ENCODE measurements around the gene CDH16. TPM values are rescaled to one million over a fixed set of nuclear protein-coding genes. Genes with fewer than 3 reads are reported as not detected.
"Not testable (repeated sequence)": the region's sequence is repeated elsewhere in the genome, so short reads cannot be mapped to it uniquely, and the experiment has no call there.

Gene CDH16
- total RNA-seq, 1 experiment from 2014 or later: not detected

DNA sequence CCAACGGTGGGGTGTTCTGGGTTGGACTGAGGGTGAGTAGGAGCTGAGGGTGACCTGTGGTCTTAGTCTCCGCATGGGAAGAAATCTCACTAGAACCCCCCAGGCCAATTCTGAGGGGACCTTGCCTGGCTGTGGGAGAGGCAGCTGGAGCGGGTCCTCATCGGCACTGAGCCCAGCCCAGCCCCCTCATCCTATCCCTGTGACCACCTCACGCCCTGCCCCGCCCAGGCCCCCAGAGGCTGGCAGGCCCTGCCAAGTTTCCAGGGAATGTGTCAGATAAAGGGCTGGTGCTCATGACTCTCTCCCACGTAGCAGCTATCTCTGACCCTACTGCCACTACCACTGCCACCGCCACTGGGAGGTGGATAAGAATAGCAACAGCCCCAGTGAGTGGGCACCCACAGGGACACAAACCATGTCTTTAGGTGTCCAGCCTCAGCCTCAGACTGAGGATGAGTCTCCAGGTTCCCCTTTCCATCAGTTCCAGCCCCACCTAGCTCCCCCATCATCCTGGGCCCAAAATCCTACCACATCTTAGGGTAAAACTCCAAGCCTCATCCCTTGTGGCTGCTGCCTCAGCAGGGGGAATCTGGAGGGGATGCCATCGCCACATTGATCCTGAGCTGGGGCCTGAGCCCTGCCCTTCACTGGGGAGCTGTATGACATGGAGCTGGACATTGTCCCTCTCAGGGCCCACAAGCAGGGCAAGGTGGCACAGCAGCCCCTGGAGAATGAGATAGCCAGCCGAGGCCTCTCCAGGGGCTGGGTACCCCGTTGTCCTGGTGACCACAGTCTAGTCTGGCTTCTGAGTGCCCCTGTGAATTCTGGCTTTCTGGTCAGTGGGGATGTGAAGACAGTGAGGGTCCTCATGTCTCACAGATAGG, 14.9 kb downstream of the CDH16 start:
- peak; percentile 49 for DNase-seq
- Histone ChIP-seq H3K27me3 (ENCODE audit: control insufficient read depth, insufficient read depth, low read length) (no peaks in the 10 kb centered on the region; the same call in 1 of the 2 replicates), H3K4me3 (ENCODE audit: insufficient read depth, low read depth, low read length) (no peak overlapping the region), H3K36me3 (replicated peaks; ENCODE audit: control insufficient read depth, insufficient read depth, low read length) (no peaks in the 10 kb centered on the region)

DNA sequence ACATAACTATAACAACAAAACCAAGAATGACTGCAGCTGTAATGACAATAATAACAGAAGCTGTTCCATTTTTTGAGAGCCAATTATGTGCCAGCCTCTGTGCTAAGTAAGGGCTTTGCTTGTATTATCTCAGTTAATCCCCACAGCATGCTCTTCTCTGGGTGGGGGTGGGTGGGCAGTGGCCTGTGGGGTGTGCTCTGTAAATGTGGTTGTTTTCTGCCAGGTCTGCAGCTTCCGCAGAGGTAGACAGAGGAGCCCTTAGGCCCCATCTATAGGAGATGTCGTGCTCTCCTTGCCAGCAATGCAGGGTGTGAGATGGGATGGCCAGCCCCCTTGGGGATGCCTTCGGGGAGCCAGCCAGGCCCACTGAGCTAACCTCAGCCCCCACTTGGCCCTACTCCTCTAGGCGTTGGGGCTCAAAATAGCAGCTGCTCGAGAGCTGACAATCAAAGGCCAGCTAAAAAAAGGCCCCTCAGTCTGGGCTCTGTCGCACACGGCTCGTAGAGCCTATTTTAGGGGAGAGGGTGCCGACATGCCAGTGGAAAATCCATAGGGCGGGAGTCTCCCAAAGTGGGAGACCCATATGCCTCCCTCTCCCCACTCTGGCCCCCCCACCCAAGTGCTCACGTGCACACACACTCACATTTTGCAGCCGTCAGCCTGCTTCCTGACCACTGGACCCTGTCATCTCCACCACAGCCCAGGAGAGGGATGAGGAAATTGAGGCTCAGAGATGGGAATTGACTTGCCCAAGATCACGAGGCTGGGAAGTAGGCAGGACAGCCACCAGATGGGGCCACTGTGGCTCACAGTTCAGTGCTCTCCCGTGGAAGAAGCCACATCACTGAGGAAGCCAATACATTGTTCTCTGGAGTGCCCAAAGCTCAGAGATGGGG, 15.8 kb downstream of the CDH16 start:
- Histone ChIP-seq H3K27me3 (ENCODE audit: control insufficient read depth, insufficient read depth, low read length) (no peaks in the 10 kb centered on the region; the same call in 1 of the 2 replicates), H3K4me3 (ENCODE audit: insufficient read depth, low read depth, low read length) (no peak overlapping the region), H3K36me3 (replicated peaks; ENCODE audit: control insufficient read depth, insufficient read depth, low read length) (no peaks in the 10 kb centered on the region)
- peak; percentile 51 for DNase-seq

DNA sequence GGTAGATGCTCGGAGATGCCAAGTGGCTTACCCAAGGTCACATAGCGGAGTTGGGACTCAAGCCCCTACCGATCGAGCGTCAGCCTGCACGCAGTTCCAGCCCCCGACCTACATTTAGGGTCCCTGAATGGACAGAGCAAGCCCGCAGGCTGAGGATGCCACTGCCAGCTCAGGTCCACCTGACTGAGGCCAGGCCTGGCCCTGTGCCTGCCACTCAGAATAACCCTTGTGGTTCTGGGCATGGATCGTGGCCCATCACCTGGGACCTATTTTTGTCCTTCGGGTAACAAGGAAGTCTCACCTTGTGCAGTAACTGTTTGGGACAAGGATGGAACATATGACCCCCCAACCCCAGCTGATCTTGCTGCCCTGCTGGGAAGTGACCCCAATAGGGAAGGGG, 17.1 kb downstream of the CDH16 start:
- DNase-seq: peak; percentile 31
- no peaks in the 10 kb centered on the region for H3K36me3 ChIP-seq (replicated peaks; ENCODE audit: control insufficient read depth, insufficient read depth, low read length)
- no peak overlapping the region for H3K4me3 ChIP-seq (ENCODE audit: insufficient read depth, low read depth, low read length)
- H3K27me3 ChIP-seq (ENCODE audit: control insufficient read depth, insufficient read depth, low read length): no peaks in the 10 kb centered on the region; the same call in 1 of the 2 replicates

DNA sequence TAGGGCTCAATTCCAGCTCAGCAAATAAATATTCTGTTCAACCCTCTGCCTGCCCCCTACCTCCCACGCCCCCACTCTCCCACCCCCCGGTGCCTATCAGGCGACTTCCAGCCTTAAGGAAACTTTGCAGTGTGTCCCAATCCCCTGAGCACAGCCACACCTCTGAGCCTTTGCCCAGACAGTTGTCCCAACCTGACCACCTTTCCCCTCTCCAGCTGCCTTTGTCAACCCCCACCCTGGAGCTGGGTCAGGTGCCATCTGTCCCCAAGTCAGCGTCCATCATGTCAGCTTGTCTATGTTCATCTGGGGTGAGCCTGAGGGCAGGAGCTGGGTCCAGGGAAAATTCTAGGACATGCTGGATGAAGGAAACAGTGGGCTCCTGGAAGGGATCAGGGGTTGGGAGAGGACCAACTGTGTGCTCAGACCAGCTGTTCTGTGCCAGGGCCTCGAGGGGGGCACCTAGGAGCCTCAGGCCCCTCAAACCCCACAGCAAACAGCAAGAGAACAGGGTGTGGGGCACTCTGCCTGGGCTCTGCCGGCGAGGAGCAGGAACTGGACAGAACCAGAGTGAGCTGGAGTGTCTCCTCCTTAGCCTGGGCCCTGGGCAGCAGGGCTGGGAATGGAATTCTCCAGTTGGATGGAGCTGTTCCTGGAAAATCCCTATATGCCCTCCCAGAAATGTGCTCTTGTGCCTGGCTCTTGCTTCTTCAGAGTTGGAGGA, 17.8 kb downstream of the CDH16 start:
- no peaks in the 10 kb centered on the region; the same call in 1 of the 2 replicates for H3K27me3 ChIP-seq (ENCODE audit: control insufficient read depth, insufficient read depth, low read length)
- H3K36me3 ChIP-seq (replicated peaks; ENCODE audit: control insufficient read depth, insufficient read depth, low read length): no peaks in the 10 kb centered on the region
- peak; percentile 49 for DNase-seq
- H3K4me3 ChIP-seq (ENCODE audit: insufficient read depth, low read depth, low read length): no peak overlapping the region

GRCh38 chr16:66899945-66900710, 18.6 kb downstream of the CDH16 start:
- Histone ChIP-seq H3K27me3 (ENCODE audit: control insufficient read depth, insufficient read depth, low read length) (no peaks in the 10 kb centered on the region; the same call in 1 of the 2 replicates), H3K36me3 (replicated peaks; ENCODE audit: control insufficient read depth, insufficient read depth, low read length) (no peaks in the 10 kb centered on the region), H3K4me3 (ENCODE audit: insufficient read depth, low read depth, low read length) (no peak overlapping the region)
- DNase-seq: peak; percentile 83

- H3K4me3 ChIP-seq (ENCODE audit: insufficient read depth, low read depth, low read length): no peak overlapping the region
- DNase-seq: peak; percentile 30
- H3K36me3 ChIP-seq (replicated peaks; ENCODE audit: control insufficient read depth, insufficient read depth, low read length): no peaks in the 10 kb centered on the region
- no peaks in the 10 kb centered on the region; the same call in 1 of the 2 replicates for H3K27me3 ChIP-seq (ENCODE audit: control insufficient read depth, insufficient read depth, low read length)
Observed at GRCh38 chr16:66899310-66899944, 19.3 kb downstream of the CDH16 start.

- DNase-seq: no peak
- no peaks in the 10 kb centered on the region for H3K36me3 ChIP-seq (replicated peaks; ENCODE audit: control insufficient read depth, insufficient read depth, low read length)
- no peaks in the 10 kb centered on the region for H3K27me3 ChIP-seq (ENCODE audit: control insufficient read depth, insufficient read depth, low read length)
- no peak overlapping the region for H3K4me3 ChIP-seq (ENCODE audit: insufficient read depth, low read depth, low read length)
Observed at GRCh38 chr16:66898933-66899309, 19.8 kb downstream of the CDH16 start.

GRCh38 chr16:66898207-66898606, 20.5 kb downstream of the CDH16 start:
- no peaks in the 10 kb centered on the region for H3K27me3 ChIP-seq (ENCODE audit: control insufficient read depth, insufficient read depth, low read length)
- no peak for DNase-seq
- no peak overlapping the region for H3K4me3 ChIP-seq (ENCODE audit: insufficient read depth, low read depth, low read length)
- H3K36me3 ChIP-seq (replicated peaks; ENCODE audit: control insufficient read depth, insufficient read depth, low read length): no peaks in the 10 kb centered on the region

GRCh38 chr16:66896682-66897081, 22.0 kb downstream of the CDH16 start:
- not testable (repeated sequence) for H3K4me3 ChIP-seq (ENCODE audit: insufficient read depth, low read depth, low read length); DNase-seq; H3K36me3 ChIP-seq (replicated peaks; ENCODE audit: control insufficient read depth, insufficient read depth, low read length); H3K27me3 ChIP-seq (ENCODE audit: control insufficient read depth, insufficient read depth, low read length)

DNA sequence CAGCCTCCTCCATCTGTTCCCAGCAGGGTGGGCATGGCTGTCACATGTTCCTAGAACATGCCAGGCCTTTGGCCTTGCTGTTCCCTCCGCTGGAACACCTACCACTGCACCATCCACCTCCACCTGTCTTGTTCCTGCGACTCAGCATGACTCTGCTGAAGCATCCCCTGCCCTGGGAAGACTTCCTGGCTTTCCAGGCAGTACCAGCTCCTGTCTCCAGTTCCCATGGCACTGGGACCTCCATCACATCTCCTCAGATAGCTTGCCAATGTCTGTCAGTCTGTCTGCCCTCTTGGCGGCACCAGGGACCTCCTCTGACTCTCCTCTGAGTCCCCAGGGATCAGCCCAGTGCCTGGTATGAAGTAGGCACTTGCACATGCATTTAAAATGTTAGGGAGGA, 22.7 kb downstream of the CDH16 start:
- no peak overlapping the region for H3K4me3 ChIP-seq (ENCODE audit: insufficient read depth, low read depth, low read length)
- H3K36me3 ChIP-seq (replicated peaks; ENCODE audit: control insufficient read depth, insufficient read depth, low read length): no peaks in the 10 kb centered on the region
- no peaks in the 10 kb centered on the region for H3K27me3 ChIP-seq (ENCODE audit: control insufficient read depth, insufficient read depth, low read length)
- DNase-seq: no peak

GRCh38 chr16:66895689-66895979, 23.1 kb downstream of the CDH16 start:
- Histone ChIP-seq H3K4me3 (ENCODE audit: insufficient read depth, low read depth, low read length) (no peak overlapping the region), H3K27me3 (ENCODE audit: control insufficient read depth, insufficient read depth, low read length) (no peaks in the 10 kb centered on the region), H3K36me3 (replicated peaks; ENCODE audit: control insufficient read depth, insufficient read depth, low read length) (0 out of 2 replicates have a peak, but pooled peaks cover under 1% of the 10 kb centered on the region)
- peak; percentile 29 for DNase-seq

- Histone ChIP-seq H3K4me3 (ENCODE audit: insufficient read depth, low read depth, low read length) (no peak overlapping the region), H3K36me3 (replicated peaks; ENCODE audit: control insufficient read depth, insufficient read depth, low read length) (0 out of 2 replicates have a peak, but pooled peaks cover 2% of the 10 kb centered on the region), H3K27me3 (ENCODE audit: control insufficient read depth, insufficient read depth, low read length) (no peaks in the 10 kb centered on the region)
- DNase-seq: peak; percentile 82
Observed at GRCh38 chr16:66894948-66895688, 23.6 kb downstream of the CDH16 start.

DNA sequence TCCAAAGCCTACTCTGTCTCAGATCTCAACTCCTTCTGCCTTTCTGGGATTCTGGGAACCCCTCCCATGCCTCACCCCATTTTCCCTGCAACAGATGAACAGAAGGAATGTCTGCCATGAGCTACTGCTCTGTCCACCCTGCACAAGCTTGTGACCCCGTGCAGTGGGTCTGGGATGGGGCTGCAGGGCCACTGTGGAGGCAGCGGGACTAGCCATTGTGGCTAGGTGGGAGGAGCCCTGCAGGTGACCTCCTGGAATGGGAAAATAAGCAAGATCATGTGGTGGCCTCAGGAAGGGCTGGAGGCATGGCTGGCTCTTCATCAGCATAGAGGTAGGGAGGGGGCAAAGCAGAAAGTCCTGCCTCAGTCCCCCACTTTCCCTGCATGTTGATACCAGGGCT, 24.6 kb downstream of the CDH16 start:
- H3K4me3 ChIP-seq (ENCODE audit: insufficient read depth, low read depth, low read length): no peak overlapping the region
- 0 out of 2 replicates have a peak, but pooled peaks cover 2% of the 10 kb centered on the region for H3K36me3 ChIP-seq (replicated peaks; ENCODE audit: control insufficient read depth, insufficient read depth, low read length)
- DNase-seq: no peak
- no peaks in the 10 kb centered on the region for H3K27me3 ChIP-seq (ENCODE audit: control insufficient read depth, insufficient read depth, low read length)
